ENCODE measurements around the gene TXNRD2. TPM values are rescaled to one million over a fixed set of nuclear protein-coding genes. Genes with fewer than 3 reads are reported as not detected.
"Not testable (repeated sequence)": the region's sequence is repeated elsewhere in the genome, so short reads cannot be mapped to it uniquely, and the experiment has no call there.

TXNRD2 gene
- total RNA-seq, 1 experiment from 2014 or later: 19.7 TPM

DNA sequence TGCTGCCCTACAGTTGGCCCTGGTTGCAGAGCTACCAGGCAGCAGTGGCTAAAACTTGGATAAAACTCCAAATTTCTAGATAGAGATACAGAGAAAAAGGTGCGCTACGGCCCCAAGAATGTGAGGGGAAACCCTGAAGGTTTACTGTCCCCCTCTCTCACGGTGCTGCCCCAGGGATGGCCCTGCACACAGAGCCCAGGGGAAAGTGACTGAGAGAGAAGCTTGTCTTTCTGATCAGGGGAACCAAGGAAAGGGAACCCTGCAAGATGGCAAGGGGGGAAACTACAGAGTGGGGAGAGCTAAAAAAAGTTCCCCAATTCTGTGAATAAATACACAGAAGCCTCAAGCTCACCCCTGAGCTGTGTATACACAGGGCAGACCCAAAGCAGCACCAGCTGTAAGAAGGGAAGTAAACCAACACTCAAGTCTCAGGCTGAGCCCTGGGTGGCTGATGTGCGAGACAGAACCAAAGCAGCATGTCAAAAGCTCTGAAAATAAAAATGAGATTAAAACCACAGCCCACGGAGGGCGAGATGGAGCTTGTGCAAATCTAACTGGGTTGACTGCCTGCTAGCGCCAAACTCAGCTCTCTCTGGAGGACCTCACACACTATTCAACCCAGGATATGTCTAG, 109.0 kb downstream of the TXNRD2 start:
- Histone ChIP-seq H4K20me1 (ENCODE audit: insufficient read depth) (no peaks in the 10 kb centered on the region; the same call in none of the 2 replicates), H3K27me3 (ENCODE audit: insufficient read depth, low read length) (no peaks in the 10 kb centered on the region), H3K27ac (ENCODE audit: low read depth, low read length) (no peak overlapping the region), H3K9ac (ENCODE audit: low read length) (no peak overlapping the region), H3K4me3 (replicated peaks in 1 of 2; ENCODE audit: low read depth in 1 of 2, low read length in 2 of 2) (no peak overlapping the region), H3K4me2 (ENCODE audit: low read length) (no peak overlapping the region), H3K79me2 (ENCODE audit: insufficient read depth, low read length) (0 out of 2 replicates have a peak, but pooled peaks cover 5% of the 10 kb centered on the region), H3K4me1 (ENCODE audit: control insufficient read depth in 1 of 2, insufficient read depth in 2 of 2, low read length in 2 of 2) (no peaks in the 10 kb centered on the region), H3K9me2 (ENCODE audit: insufficient read depth) (no peaks in the 10 kb centered on the region), H3K9me3 (ENCODE audit: control insufficient read depth in 1 of 2, insufficient read depth in 1 of 2, low read depth in 1 of 2, low read length in 2 of 2) (no peaks in the 10 kb centered on the region), H2AFZ (ENCODE audit: low read depth, low read length, poor library complexity, severe bottlenecking) (no peak overlapping the region), H3K36me3 (ENCODE audit: control insufficient read depth in 1 of 2, insufficient read depth in 2 of 2, low read length in 2 of 2) (no peaks in the 10 kb centered on the region)
- ChIA-PET CTCF (no interaction called here), POLR2A (interaction anchor here (0.6 kb wide), 1 partner anchor 605 kb away, joined by 3 read pairs; no protein-coding TSS in a partner anchor), RAD21 (ENCODE audit: low non-redundant PET in 1 of 2, low total read pairs in 2 of 2, uncharacterized antibody in 2 of 2, unreplicated experiment in 2 of 2) (no interaction called here)
- DNase-seq (ENCODE audit: low read depth, low spot score) (no peak), ATAC-seq (no peak)
- BruUV-seq (replicated peaks): no TSS peak
- no peak for TF ChIP-seq ELF1 (IDR thresholded peaks at IDR 0.05; ENCODE audit: borderline replicate concordance, low read depth)
- TF ChIP-seq YY1 (IDR thresholded peaks at IDR 0.05; ENCODE audit: extremely low read depth, insufficient replicate concordance, low read depth, low read length): no peak
- TF ChIP-seq ZFX (IDR thresholded peaks at IDR 0.05): no peak
- TF ChIP-seq FOSL1 (IDR thresholded peaks at IDR 0.05; ENCODE audit: low read depth): no peak
- no peak for TF ChIP-seq SIN3A (IDR thresholded peaks at IDR 0.05; ENCODE audit: low read depth)
- no peak for TF ChIP-seq POLR2A (IDR thresholded peaks at IDR 0.05; ENCODE audit: borderline replicate concordance, extremely low read depth, insufficient read depth, insufficient read length)
- TF ChIP-seq, protein P1, sequence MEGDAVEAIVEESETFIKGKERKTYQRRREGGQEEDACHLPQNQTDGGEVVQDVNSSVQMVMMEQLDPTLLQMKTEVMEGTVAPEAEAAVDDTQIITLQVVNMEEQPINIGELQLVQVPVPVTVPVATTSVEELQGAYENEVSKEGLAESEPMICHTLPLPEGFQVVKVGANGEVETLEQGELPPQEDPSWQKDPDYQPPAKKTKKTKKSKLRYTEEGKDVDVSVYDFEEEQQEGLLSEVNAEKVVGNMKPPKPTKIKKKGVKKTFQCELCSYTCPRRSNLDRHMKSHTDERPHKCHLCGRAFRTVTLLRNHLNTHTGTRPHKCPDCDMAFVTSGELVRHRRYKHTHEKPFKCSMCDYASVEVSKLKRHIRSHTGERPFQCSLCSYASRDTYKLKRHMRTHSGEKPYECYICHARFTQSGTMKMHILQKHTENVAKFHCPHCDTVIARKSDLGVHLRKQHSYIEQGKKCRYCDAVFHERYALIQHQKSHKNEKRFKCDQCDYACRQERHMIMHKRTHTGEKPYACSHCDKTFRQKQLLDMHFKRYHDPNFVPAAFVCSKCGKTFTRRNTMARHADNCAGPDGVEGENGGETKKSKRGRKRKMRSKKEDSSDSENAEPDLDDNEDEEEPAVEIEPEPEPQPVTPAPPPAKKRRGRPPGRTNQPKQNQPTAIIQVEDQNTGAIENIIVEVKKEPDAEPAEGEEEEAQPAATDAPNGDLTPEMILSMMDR (IDR thresholded peaks at IDR 0.05 in 2 of 3, conservative IDR thresholded peaks at IDR 0.05 in 1 of 3; ENCODE audit: borderline replicate concordance in 1 of 3, insufficient read depth in 1 of 3, low read depth in 2 of 3, low read length in 2 of 3): no peak
- TF ChIP-seq ZNF274 (IDR thresholded peaks at IDR 0.05; ENCODE audit: low read depth, low read length): no peak
- no peak for TF ChIP-seq SRF (IDR thresholded peaks at IDR 0.05; ENCODE audit: low read depth)
- no peak for TF ChIP-seq CEBPB (IDR thresholded peaks at IDR 0.05; ENCODE audit: low read depth)
- no peak for TF ChIP-seq EZH2 (IDR thresholded peaks at IDR 0.05)
- TF ChIP-seq, protein P2, sequence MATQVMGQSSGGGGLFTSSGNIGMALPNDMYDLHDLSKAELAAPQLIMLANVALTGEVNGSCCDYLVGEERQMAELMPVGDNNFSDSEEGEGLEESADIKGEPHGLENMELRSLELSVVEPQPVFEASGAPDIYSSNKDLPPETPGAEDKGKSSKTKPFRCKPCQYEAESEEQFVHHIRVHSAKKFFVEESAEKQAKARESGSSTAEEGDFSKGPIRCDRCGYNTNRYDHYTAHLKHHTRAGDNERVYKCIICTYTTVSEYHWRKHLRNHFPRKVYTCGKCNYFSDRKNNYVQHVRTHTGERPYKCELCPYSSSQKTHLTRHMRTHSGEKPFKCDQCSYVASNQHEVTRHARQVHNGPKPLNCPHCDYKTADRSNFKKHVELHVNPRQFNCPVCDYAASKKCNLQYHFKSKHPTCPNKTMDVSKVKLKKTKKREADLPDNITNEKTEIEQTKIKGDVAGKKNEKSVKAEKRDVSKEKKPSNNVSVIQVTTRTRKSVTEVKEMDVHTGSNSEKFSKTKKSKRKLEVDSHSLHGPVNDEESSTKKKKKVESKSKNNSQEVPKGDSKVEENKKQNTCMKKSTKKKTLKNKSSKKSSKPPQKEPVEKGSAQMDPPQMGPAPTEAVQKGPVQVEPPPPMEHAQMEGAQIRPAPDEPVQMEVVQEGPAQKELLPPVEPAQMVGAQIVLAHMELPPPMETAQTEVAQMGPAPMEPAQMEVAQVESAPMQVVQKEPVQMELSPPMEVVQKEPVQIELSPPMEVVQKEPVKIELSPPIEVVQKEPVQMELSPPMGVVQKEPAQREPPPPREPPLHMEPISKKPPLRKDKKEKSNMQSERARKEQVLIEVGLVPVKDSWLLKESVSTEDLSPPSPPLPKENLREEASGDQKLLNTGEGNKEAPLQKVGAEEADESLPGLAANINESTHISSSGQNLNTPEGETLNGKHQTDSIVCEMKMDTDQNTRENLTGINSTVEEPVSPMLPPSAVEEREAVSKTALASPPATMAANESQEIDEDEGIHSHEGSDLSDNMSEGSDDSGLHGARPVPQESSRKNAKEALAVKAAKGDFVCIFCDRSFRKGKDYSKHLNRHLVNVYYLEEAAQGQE (IDR thresholded peaks at IDR 0.05; ENCODE audit: low read depth): no peak
- no peak for TF ChIP-seq POLR2AphosphoS5 (IDR thresholded peaks at IDR 0.05; ENCODE audit: low read depth, low read length)
- intact Hi-C loops (cut with micrococcal nuclease): no loop called here

DNA sequence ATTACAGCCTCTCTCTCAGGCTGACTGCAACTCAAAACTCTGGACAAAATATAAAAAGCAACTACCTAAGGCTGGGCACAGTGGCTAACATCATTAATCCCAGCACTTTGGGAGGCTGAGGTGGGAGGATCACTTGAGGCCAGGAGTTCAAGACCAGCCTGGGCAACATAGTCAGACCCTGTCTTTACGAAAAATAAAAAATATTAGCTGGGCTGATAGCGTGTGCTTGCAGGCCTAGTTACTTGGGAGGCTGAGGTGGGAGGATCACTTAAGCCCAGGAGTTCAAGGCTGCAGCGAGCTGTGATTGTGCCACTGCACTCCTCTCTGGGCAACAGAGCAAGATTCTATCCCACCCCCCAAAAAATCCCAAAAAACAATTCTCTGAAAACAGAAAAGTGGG, 109.6 kb downstream of the TXNRD2 start:
- DNase-seq (ENCODE audit: low read depth, low spot score); H3K4me1 ChIP-seq (ENCODE audit: control insufficient read depth in 1 of 2, insufficient read depth in 2 of 2, low read length in 2 of 2); H3K27ac ChIP-seq (ENCODE audit: low read depth, low read length); H3K4me2 ChIP-seq (ENCODE audit: low read length); H3K4me3 ChIP-seq (replicated peaks in 1 of 2; ENCODE audit: low read depth in 1 of 2, low read length in 2 of 2); BruUV-seq (replicated peaks); H3K27me3 ChIP-seq (ENCODE audit: insufficient read depth, low read length); H3K9ac ChIP-seq (ENCODE audit: low read length); H3K9me2 ChIP-seq (ENCODE audit: insufficient read depth); intact Hi-C loops (cut with micrococcal nuclease); ATAC-seq; H2AFZ ChIP-seq (ENCODE audit: low read depth, low read length, poor library complexity, severe bottlenecking); H3K36me3 ChIP-seq (ENCODE audit: control insufficient read depth in 1 of 2, insufficient read depth in 2 of 2, low read length in 2 of 2); H3K79me2 ChIP-seq (ENCODE audit: insufficient read depth, low read length); RAD21 ChIA-PET (ENCODE audit: low non-redundant PET in 1 of 2, low total read pairs in 2 of 2, uncharacterized antibody in 2 of 2, unreplicated experiment in 2 of 2); CTCF ChIA-PET; H4K20me1 ChIP-seq (ENCODE audit: insufficient read depth); H3K9me3 ChIP-seq (ENCODE audit: control insufficient read depth in 1 of 2, insufficient read depth in 1 of 2, low read depth in 1 of 2, low read length in 2 of 2): not testable (repeated sequence)
- POLR2A ChIA-PET: interaction anchor here (0.6 to 0.7 kb wide), 2 partner anchors 604 to 1699 kb away, joined by 3 read pairs; no protein-coding TSS in a partner anchor

All from HCT116 (cell line).